ENCODE measurements around the gene WWC2.

Gene WWC2

DNA sequence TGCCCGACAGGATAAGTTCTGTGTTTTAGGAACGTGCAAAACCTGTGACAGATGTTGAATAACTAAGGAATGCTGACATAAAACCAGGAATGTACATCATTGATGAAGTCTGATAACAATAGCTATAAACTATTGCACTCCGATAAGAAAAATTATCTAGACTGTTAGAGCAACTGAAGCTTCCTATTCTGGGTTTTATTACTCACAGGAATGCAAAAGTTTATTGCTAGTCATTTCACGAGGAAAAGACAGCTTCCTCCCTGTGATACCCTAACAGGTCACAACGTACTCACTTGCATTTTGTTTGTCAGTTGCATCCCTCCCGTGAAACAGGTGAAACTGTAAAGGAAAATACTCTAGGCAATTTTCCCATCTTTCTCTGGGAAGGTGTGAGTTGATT lies 155.1 kb downstream of the WWC2 start:
- no peak for DNase-seq

- DNase-seq = no peak
These were observed 156.4 kb downstream of the WWC2 start for GRCh38 chr4:183255487-183255886.

DNA sequence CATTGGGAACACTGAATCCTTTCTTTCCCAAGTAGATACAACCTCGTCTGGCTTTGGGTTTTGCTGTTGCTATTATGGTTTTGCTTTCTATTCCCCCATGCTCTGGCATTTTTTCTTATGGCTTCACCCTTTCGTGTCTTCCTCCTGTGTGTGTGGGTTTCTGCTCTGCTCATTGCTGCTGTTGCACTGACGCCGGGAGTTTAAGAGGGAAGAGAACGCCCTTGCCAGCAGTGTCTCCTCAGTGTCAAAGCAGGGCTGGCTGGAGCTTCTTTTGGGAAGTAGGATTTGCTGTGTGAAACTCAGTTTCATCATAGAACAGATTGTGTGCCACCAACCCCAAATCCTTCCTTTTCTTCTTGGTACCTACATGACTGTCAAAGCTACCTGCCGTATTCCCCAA lies 157.3 kb downstream of the WWC2 start:
- DNase-seq = no peak

- DNase-seq = peak in 31 of 56 donors; percentile 2 to 61 (median 25)
These were observed 157.8 kb downstream of the WWC2 start for GRCh38 chr4:183256756-183257385.

GRCh38 chr4:183257808-183258207 lies 158.8 kb downstream of the WWC2 start:
- no peak for DNase-seq

- no peak for DNase-seq
These were observed 161.6 kb downstream of the WWC2 start for GRCh38 chr4:183260491-183261151.

- peak in 54 of 56 donors; percentile 6 to 88 (median 48) for DNase-seq
These were observed 163.1 kb downstream of the WWC2 start for GRCh38 chr4:183261953-183262775.

DNA sequence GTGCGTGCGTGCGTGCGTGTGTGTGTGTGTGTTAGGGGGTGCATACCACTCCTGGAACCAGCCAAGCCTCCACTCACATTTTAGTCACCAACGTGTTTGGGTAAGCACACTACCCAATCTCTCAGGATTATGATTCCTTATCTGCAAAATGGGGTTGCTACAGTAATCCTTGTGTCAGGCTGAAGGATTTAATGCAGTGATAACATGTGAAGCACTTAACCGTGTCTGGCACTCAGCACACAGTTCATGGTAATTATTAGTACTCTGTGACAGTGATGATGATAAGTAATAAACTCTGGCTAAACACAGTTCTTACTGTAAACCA lies 163.7 kb downstream of the WWC2 start:
- DNase-seq = no peak

- no peak for DNase-seq
These were observed 164.8 kb downstream of the WWC2 start for GRCh38 chr4:183263787-183264386.

- DNase-seq = no peak
These were observed 165.6 kb downstream of the WWC2 start for GRCh38 chr4:183264614-183265013.

- DNase-seq = no peak
These were observed 167.3 kb downstream of the WWC2 start for GRCh38 chr4:183266371-183266770.

DNA sequence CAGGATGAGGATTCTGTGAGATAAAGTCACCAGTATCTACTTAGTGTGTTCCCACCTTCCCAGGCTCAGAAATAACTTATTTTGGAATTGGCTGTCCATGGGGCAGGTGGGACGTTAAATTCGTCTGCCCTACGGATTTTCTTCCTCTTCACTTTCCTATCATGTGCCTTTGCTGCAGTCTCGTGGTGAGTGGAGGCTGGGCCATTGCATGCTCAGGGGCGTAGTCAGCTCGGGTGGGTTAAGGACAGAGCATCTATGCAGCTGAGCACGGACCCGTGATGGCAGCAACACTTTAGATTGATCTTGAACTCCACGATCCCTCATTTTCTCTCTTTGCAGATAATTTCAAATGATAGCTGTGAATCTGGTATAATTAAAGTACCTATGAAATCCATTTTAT lies 169.5 kb downstream of the WWC2 start:
- no peak for DNase-seq

DNA sequence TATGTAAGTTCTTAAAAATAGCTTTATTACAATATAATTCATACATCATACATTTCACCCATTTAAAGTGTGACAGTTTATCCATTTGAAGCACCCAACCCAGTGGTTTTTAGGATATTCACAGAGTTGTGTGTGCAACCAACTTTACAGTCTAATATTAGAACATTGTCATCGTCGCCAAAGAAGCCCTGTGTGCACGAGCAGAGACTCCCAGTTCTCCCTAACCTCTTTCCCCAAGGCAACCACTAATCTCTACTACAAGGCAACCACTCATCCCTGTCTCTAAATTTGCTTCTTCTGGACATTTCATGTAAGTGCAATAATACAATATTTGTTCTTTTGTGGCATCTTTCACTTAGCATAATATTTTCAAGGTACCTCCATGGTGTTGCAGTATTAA lies 173.3 kb downstream of the WWC2 start:
- DNase-seq = no peak

GRCh38 chr4:183276106-183276505 lies 177.0 kb downstream of the WWC2 start:
- DNase-seq = no peak

DNA sequence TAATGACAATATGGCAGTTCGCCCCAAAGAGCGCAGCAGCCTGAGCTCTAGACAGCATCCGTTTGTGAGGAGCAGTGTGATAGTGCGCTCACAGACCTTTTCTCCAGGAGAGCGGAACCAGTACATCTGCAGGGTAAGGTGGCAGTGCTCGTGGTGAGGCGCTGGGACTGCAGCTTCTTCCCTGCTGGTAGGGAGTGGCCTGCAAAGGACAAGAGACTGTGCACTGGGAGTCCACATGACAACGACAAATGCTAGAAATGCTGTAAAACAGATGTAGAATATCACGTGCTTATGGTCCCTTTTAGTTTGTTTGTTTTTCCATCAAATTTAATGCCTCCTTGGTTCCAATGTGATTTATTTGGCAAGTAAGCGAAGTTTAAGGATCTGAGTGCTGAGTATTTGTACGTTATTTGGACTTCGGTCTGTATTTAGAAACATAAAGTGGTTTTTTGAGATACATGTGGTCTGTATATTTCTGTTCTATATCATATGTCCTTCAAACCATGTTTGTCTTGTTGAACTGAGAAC lies 185.3 kb downstream of the WWC2 start:
- DNase-seq = no peak

GRCh38 chr4:183284965-183285364 lies 185.9 kb downstream of the WWC2 start:
- DNase-seq = no peak

- DNase-seq = no peak
These were observed 186.8 kb downstream of the WWC2 start for GRCh38 chr4:183285886-183286285.

DNA sequence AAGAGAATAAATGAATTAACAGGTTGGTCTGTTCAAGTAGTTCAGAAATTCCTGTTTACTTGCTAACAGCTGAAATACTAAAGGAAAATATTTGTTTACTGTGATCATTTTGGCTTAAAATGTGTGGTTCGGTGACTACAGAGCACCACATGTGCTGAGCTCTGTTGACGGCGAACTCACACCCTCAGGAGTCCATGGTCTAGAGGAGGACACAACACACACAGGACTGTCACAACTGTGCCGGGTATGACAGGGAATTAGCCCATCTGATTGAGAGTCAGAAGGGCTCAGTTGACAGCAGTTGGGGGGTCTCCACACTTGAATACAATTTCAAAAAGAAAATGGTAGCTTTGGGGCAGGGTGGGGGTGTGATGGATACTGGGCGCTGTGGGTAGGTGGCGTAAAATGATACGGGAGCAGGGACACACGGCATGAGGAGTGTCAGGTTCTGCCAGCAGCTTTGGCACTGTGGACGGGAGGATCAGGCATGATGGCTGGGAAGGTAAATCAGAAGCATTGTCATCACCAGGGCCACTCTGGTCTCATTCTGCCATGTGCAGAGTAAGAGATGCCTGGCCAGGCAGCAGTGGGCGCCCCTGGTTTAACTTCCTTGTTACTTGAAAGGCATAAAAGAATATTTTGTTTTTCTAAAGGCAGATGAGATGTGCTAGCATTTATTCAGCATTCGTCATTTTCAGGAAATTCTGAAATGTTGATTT lies 187.7 kb downstream of the WWC2 start:
- no peak for DNase-seq

DNA sequence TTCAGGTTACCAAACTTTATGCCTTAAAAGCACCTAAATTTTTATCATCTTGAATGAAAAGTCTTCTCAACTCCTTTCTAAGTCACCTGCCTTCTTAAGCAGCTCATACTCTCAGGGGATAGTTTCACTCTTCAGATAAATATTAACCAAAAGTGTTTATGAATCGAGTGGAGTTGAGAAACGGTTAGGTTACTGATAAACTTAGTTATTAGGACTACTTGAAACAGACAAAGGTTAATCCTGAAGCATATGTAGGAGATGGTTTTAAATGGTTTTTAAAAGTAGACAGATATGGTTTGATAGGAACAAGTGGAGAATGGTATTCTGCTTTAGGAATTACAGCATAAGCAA lies 188.2 kb downstream of the WWC2 start:
- DNase-seq = no peak

GRCh38 chr4:183287677-183288076 lies 188.6 kb downstream of the WWC2 start:
- no peak for DNase-seq

GRCh38 chr4:183288955-183289354 lies 189.9 kb downstream of the WWC2 start:
- DNase-seq = no peak

Measured in amygdala (tissue), 56 donors.